H4 (cell line): ENCODE results near the gene RAP2A. TPM values are rescaled to one million over a fixed set of nuclear protein-coding genes. Genes with fewer than 3 reads are reported as not detected.

Source experiments
- DNase-seq: peaks from one replicate; pipeline ENCODE4 v3.0.0-alpha.2; 2015; ENCODE audit warnings: low spot score
- total RNA-seq: library from RNA; depleted of rRNA; stranded (reverse); fragments of >200 nt; shearing (Covaris generic); gene quantifications from 2 replicates; pipeline ENCODE4 v1.2.3, GENCODE V29; 2014; rRNA removed

Gene RAP2A
- total RNA-seq, 1 experiment from 2014 or later: 17.6 TPM

- DNase-seq: no peak
These were observed 61.7 kb downstream of the RAP2A start for GRCh38 chr13:97495678-97496077.

- no peak for DNase-seq
These were observed 62.5 kb downstream of the RAP2A start for GRCh38 chr13:97496511-97496910.

GRCh38 chr13:97497400-97497799 lies 63.4 kb downstream of the RAP2A start:
- no peak for DNase-seq

- DNase-seq: no peak
These were observed 64.5 kb downstream of the RAP2A start for GRCh38 chr13:97498419-97498818.

- no peak for DNase-seq
These were observed 65.2 kb downstream of the RAP2A start for GRCh38 chr13:97499181-97499580.

GRCh38 chr13:97502181-97502580 lies 68.2 kb downstream of the RAP2A start:
- DNase-seq: no peak

- DNase-seq: no peak
These were observed 68.7 kb downstream of the RAP2A start for GRCh38 chr13:97502706-97503105.

GRCh38 chr13:97505017-97505416 lies 71.0 kb downstream of the RAP2A start:
- no peak for DNase-seq

- DNase-seq: no peak
These were observed 72.5 kb downstream of the RAP2A start for GRCh38 chr13:97506511-97506910.

- no peak for DNase-seq
These were observed 78.8 kb downstream of the RAP2A start for GRCh38 chr13:97512732-97513131.

- DNase-seq: no peak
These were observed 81.7 kb downstream of the RAP2A start for GRCh38 chr13:97515643-97516042.

GRCh38 chr13:97517967-97518366 lies 84.0 kb downstream of the RAP2A start:
- DNase-seq: no peak

Other genes with a start within 250 kb of the RAP2A start
- gene MBNL2, start 211.8 kb upstream of the RAP2A start, total RNA-seq: 13.7 and 28.0 TPM in 2 replicates